Activated T-helper 1 cell treated with Interleukin-2 at 50 U/mL for 16 hours (primary cell): ENCODE data around the gene KIZ.
A peak's percentile ranks its signal among the peaks of the same experiment; 100 is the strongest.

Source experiments
- DNase-seq: peaks from one replicate; pipeline ENCODE4 v3.0.0-alpha.2; 2020; ENCODE audit warnings: low read depth

The KIZ gene

GRCh38 chr20:21125849-21126580, at the start of gene KIZ:
KIZ (plus strand) TSS chr20:21126082; CDS start chr20:21126116, 34 bp downstream.
- peak; percentile 97 for DNase-seq

GRCh38 chr20:21077809-21078345, 48.0 kb upstream of the KIZ start:
- DNase-seq: no peak

- no peak for DNase-seq
Measured at GRCh38 chr20:21082584-21082983, 43.3 kb upstream of the KIZ start.

- DNase-seq: no peak
Measured at GRCh38 chr20:21083825-21084325, 42.0 kb upstream of the KIZ start.

GRCh38 chr20:21087862-21088540, 37.9 kb upstream of the KIZ start:
- DNase-seq: no peak

- no peak for DNase-seq
Measured at GRCh38 chr20:21089391-21089790, 36.5 kb upstream of the KIZ start.

- DNase-seq: no peak
Measured at GRCh38 chr20:21090111-21090618, 35.7 kb upstream of the KIZ start.

- DNase-seq: no peak
Measured at GRCh38 chr20:21090721-21091120, 35.2 kb upstream of the KIZ start.

- no peak for DNase-seq
Measured at GRCh38 chr20:21092806-21093205, 33.1 kb upstream of the KIZ start.

GRCh38 chr20:21096321-21097043, 29.4 kb upstream of the KIZ start:
- DNase-seq: no peak

GRCh38 chr20:21099751-21100577, 25.9 kb upstream of the KIZ start:
- DNase-seq: no peak

GRCh38 chr20:21100578-21101452, 25.1 kb upstream of the KIZ start:
- DNase-seq: no peak

GRCh38 chr20:21101453-21101931, 24.4 kb upstream of the KIZ start:
- DNase-seq: no peak

GRCh38 chr20:21101932-21102575, 23.8 kb upstream of the KIZ start:
- no peak for DNase-seq

GRCh38 chr20:21102603-21103311, 23.1 kb upstream of the KIZ start:
- DNase-seq: no peak

GRCh38 chr20:21103582-21104465, 22.1 kb upstream of the KIZ start:
- no peak for DNase-seq

- DNase-seq: no peak
Measured at GRCh38 chr20:21104466-21104761, 21.5 kb upstream of the KIZ start.

GRCh38 chr20:21104921-21105320, 21.0 kb upstream of the KIZ start:
- DNase-seq: no peak
